Right forelimb (tissue), 1 donor: Measurements from ENCODE around the gene CIBAR2.
"Not testable (repeated sequence)": the region's sequence is repeated elsewhere in the genome, so short reads cannot be mapped to it uniquely, and the experiment has no call there.

ENCODE experiments used
- DNase-seq: peaks from one replicate; pipeline ENCODE4 v3.0.0-alpha.2; 2018

Gene CIBAR2

DNA sequence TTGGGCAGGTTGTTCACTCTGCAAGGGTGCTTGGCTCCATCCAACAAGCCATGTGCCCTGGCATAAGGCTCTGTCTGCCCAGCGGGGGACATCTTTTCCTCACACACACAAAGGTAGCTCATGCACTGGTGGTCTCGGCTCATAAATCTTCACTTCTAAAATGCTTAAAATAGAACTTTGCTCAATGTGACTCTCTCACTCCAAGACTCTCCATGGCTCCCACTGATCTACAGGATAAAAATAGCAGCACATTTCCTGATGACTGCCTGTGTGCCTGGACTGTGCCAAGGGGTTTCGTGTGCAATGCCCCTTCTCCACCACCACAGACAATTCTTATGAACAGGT is 15.1 kb upstream of the CIBAR2 start:
- DNase-seq = no peak

DNA sequence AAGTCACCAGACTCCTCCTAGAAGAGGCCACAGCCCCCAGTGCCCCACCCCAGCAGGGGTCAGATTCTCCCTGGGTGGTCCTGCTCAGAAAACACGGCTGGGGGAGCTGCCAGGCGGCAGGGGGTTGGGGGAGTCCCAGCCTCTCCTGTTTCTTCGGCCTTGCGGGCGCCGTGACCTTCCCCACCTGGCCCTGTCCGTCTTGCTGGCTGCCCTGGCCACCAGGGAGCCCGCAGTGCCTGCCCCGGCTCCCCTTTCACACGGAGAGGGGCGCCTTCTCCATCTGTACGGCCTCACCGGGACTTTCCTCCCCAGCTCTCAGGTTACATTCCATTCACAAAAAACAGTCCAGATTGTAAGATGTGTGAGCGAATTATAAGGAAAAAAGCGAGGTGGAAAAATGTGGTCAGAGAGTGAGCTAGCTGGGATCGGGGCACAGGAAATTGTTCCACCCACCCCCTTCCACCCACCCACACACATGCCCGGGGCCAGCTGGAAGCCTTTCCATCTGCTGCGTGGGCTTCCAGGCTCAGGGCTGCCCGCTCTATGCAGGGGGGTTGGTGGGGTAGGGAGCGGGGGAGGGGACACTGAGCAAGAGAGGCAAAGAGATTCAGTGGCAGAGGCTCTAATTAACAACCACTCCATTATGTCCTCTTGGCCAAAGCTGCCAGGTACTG is 14.6 kb upstream of the CIBAR2 start:
- DNase-seq = peak; percentile 87

DNA sequence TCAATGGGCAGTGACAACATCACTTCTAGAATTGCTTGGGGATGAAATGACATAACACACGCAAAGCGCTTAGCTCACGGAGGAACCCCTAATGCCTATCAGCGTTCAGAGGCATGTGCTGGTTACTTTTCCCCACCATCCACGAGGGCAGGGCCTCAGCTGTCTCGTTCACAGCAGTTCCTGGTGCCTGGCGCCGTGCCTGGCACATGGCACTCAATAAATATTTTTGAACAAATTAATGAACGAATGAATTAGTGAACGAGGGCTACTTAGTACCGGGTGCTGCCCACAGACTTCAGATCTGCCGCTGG is 14.1 kb upstream of the CIBAR2 start:
- no peak for DNase-seq

DNA sequence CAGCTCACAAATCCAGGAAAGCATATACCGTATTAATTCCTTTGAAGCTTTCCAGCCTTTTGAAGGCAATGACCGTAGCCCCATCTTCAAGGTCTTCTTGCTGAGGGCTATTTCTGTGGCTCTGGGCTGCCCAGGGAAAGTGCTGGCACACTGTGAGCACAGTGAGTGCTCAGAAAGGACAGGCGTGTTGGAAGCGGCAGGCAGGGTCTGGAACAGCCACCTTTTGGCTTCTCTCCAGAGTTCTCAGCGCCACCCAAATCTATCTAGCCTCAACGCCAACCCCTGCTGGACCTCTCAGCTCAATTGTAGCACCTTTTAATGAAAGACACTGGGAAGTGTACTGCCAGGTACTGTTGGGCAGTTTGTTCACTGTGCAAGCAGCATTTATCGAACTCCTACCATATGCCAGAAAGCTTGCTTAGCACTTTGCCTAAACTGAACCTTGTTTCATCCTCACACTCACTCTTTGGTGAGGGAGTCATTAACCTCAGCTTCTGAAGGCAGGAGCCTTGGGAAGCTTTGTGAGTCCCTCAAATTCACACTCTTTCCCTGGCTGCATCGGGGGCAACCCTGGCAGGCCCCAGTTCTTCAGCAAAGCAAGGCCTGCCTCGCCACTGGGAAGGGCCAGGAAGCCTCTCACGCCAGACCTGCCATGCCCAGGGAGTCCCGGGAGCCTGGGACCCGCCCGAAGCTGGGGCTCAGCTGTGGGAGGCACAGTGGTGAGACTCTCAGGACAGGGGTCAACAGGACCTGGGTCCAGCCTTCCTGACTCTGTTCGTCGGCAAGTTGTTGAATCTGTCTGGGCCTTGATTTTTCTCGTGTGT is 13.5 kb upstream of the CIBAR2 start:
- DNase-seq = no peak

DNA sequence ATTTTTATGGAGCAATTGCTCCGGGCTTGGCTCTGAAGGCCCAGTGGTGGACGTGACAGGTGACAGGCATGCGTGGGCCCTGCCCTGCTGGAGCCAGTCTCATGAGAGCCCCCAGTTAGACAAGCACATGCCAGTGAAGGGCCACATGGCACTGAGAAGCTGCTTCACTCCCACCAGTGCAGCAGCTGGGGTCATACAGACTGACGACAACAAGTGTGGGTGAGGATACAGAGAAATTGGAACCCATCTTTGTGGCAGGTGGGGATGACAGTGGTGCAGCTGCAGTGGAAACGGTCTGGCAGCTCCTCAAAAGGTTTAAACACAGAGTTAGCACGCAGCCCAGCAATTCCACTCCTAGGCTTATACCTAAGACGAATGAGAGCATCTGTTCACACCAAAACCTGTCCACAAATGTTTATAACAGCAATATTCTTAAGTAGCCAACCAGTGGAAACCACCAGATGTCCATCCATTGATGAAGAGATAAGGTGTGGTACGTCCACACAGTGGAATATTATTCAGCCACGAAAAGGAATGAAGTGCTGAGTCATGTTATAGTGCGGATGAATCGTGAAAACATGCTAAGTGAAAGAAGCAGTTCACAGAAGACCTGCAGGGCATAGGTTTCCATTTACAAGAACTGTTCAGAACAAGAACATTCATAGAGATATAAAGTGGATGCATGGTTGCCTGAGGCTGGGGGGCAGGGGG is 12.5 kb upstream of the CIBAR2 start:
- peak; percentile 61 for DNase-seq

DNA sequence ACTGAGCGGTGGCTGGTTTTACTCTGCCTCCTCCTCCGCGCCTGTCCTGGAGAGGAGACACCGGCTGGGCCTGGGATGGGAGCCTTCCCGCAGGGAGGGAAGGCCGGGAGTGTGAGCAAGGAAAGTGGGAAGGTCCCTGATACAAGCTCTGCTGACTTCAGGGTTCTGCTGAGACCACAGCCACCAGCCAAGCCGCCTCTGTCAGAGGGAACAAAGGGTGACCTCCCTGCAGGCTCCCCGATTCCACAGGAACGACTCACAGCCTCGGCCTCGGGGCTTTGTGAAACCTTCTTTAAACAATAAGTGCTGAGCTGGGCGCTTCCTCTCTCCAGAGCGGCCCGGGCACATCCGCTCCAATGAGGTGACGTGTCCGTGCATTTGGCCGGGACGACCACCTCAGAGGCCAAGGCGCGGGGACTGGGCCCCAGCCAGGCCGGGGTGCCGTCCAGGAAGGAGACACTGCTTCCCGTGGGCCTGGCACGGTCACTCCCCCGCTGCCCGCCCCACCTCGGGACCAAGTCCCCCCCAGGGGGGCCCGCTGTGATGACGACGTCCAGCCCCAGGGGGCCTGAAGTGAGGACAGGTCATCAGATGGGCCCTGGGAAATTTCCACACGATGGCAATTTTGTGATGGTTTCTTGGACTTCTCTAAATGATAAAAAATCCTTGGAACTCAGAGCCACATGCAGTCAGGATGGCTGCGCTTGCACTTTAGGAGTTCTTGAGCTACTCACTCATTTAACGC is 11.8 kb upstream of the CIBAR2 start:
- DNase-seq = no peak

DNA sequence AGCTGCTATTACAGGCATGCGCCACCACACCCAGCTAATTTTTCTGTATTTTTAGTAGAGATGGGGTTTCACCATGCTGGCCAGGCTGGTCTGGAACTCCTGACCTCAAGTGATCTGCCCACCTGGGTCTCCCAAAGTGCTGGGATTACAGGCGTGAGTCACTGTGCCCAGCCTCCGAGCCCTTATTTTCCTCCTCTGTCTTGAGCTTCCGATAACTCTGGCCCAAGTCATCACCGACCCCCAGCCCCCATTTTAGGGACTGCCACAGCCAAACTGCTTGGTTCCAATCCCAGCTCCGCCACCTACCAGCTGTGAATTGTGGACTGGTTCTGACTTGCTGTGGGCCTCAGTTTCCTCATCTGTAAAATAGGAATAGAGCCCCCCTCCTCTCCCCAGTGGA is 11.2 kb upstream of the CIBAR2 start:
- DNase-seq = not testable (repeated sequence)

DNA sequence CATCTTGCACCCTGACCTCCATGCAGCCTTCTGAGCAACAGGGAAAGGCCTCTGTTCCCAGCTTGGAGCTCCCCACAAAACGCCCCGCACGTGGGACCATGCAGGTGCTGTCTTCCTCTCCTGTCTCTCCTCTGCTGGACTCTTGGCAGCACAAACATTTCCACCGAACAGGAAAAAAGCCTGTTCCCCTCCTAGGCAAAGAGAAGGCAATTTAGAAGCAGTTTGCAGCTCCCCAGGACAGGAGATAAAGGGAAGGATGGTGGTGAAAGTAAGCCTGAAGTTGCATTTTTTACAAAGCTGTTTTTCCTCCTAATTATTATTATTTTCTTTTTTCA is 7.7 kb upstream of the CIBAR2 start:
- no peak for DNase-seq

DNA sequence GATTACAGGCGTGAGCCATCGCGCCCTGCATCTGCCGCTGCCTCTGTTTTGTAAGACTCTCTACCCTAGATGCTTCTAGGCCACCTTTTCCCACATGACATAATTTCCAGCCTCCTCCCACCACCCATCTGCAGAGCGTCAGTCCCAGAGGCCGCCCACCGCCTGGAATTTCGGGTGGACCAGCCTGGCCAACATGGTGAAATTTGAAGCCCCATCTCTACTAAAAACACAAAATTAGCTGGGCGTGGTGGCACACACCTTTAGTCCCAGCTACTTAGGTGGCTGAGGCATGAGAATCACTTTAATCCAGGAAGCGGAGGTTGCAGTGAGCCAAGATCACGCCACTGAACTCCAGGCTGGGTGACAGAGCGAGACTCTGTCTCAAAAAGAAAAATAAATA is 5.1 kb upstream of the CIBAR2 start:
- DNase-seq = no peak

DNA sequence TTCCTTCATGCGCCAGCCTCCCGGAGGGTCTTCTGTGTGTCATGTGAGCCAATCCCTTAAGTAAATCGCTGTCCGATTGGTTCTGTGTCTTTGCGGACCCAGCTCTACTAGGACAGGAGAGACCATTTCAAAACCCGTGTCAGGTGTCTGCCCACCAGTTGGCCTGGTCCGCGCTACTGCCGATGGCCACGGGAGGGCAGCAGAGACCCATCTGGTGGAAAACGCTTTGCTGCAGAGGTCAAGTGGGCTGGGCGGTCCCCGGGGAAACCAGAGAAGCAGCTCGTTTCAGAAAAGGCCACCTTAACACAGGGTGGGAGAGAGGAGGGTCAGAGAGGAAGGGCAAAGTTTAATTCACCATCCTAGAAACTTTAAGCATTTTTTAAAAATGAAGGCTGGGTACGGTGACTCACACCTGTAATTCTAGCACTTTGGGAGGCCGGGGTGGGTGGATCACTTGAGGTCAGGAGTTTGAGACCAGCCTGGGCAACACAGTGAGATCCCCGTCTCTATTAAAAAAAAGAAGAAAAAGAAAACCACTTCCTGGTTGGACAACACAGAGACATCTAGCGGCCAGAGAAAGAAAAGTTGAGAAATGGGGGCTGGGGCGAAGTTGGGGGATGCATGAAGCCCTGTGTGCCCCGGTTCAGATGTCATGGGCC is 2.8 kb upstream of the CIBAR2 start:
- DNase-seq = peak; percentile 92

DNA sequence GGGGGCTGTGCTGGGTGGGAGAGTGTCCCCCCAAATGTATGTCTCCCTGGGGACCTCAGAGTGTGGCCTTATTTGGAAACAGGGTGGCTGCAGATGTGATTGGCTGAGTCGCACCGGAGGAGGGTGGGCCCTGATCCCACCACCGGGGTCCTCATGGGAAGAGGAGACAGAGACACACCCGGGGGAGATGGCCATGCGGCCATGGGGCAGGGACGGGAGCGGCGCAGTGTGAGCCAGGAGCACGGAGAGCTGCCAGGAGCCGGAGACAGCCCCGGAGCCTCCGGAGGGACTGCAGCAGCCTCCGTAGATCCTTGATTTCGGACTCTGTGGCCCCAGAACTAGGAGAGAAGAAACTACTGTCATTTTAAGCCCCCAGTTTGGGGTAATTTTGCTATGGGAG is 1.6 kb upstream of the CIBAR2 start:
- no peak for DNase-seq

DNA sequence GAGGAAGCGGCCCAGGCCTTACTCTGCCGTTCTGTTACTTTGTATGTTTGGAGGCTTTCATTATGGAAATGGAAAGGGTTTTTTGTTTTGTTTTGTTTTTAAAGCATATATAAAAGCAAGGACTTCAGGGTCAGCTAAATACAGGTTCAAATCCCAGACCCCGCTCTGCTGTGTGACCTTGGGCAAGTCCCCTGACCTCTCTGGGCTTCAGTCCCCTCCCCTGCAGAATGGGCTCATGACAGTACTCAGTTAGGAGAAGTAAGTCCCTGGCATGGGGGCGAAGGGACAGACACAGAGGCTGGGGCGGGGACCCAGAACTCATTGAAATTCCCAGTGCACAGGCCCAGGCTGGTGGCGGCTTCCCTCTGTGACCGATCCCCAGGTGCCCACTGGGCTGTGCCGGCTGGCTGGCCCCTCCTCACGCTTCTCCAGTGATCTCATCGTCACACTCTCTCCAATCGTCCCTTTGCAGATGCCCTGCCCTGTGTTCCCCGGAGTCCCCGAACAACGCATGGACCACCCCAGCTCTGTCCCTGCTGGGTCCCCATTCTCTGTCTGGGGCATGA is 979 bp upstream of the CIBAR2 start:
- no peak for DNase-seq

DNA sequence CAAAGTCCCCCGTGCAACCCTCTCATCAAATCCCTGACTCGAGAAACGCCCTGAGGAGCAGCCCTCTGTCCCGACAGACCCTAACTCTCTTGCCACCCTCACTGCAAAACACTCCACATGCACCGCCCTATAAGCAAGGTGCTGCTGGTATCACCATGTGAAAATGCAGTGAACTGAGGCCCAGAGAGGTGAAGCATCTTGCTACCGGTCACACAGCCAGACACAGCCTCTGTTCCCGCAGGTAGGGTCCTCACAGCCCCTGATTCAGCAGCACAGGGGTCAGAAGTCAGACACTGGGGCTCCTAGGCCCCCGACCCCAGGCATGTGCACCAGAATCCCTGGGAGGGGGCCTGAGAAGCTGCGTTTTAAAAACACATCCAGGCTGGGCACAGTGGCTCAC is 1.1 kb downstream of the CIBAR2 start:
- DNase-seq = no peak

DNA sequence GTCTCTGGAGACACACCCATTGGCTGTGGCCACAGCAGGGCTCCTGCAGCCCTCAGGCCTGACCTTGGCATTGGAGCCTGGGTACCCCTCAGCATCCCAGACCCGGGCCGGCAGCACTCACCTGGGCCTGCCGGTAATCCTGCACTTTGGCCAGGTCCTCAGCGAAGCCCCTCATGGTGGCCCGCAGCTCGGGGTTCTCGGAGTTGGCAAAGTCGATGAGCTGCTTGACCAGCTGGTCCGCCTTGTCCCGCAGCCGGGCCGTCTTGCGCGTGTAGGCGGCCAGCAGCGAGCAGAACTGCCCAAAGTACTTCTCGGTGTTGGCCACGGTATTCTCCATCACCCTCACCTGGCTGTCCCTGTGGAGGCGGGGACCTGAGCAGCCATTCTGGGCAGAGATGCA is 2.2 kb downstream of the CIBAR2 start:
- no peak for DNase-seq

DNA sequence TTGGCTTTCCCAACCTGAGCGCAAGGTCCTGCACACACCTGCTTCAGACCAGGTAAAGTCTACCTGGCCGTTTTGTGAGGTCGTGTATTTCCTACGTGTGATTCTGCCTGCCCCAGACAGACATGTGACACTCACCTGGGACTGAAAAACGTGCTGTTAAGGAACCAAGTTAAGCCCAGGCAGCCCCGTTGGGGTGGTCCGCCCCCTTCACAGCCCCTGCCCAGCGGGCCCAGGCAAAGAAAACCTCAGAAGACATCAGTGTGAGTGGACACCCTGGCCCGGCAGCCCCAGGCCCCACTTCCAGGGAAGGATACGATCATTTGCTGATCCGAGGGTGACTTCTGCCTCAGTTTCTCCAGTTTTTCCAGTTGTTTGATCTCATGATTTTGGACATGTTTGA is 4.7 kb downstream of the CIBAR2 start:
- DNase-seq = no peak

DNA sequence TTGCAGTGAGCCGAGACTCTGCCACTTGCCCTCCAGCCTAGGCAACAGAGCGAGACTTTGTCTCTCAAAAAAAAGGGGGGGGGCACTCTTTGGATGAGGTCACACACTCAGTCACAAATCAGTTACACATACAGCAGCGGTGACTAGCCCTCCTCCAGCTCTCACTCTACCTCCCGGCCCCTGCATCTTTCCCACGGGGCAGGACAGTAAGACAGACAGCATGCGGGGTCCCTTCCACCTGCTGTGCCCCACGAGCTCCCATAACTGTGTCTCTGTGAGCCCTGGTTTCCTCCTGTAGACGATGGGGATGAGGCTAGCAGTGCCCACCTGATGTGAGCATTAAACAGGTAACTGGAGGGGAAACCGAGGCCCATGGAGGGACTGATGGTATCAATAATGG is 5.2 kb downstream of the CIBAR2 start:
- no peak for DNase-seq

DNA sequence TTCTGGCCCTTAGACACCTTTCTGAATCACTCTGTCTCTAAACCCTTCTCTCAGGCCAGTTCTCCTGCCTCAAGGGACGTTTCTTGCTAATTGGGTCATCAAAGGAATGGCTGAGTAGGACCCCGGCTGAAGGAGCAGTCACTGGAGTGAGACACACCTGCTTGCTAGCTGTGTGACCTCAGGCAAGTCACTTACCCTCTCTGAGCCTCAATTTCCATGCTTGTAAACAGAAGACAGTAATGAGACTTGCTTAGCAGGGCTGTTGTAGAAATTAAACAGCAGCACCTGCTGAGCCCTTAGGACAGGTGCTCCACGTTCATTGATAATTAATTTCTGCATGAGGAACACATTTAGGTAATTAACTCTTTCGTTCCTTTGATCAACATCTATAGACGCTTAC is 6.8 kb downstream of the CIBAR2 start:
- DNase-seq = no peak

DNA sequence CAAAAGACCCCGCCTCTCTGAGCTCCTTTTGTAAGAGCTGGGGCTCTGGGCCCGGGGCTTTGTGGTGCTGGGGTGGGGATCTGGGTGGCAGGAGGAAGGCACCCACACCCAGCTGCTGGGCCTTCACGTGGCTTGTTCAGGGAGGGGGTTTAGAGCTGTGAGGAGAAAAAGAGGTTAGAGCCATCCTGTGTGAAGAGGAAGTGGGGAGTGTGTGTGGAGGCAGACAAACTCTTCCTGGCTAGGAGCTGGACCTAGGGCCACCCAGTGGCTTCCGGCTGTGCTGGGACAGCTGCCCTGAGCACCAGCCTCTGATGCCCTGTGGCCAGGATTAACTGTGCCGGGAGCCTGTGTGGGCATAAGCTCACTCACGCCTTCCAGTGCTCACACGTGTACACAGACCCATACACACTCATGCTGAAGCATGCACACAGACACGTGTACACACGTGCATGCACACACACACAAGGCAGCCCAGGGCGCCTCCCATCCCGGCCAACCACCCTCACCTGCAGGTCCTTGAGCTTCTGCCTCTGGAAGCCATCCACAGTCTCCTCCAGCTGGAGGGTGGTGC is 7.4 kb downstream of the CIBAR2 start:
- DNase-seq = no peak

DNA sequence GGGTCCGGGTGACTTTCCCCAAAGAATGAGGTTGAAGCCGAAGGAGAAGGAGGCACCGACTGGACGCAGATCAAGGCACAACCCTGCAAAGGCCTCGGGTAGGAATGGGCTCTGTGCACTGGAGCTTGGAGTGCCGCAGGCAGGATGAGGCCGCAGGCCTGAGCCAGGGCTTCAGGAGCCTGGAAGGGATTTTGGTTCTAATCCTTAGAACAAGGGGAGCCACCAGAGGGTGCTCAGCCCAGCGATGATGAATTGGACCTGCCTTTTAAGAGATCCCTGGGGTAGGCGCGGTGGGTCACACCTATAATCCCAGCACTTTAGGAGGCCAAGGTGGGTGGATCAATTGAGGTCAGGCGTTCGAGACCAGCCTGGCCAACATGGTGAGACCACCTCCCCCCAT is 8.1 kb downstream of the CIBAR2 start:
- DNase-seq = no peak

DNA sequence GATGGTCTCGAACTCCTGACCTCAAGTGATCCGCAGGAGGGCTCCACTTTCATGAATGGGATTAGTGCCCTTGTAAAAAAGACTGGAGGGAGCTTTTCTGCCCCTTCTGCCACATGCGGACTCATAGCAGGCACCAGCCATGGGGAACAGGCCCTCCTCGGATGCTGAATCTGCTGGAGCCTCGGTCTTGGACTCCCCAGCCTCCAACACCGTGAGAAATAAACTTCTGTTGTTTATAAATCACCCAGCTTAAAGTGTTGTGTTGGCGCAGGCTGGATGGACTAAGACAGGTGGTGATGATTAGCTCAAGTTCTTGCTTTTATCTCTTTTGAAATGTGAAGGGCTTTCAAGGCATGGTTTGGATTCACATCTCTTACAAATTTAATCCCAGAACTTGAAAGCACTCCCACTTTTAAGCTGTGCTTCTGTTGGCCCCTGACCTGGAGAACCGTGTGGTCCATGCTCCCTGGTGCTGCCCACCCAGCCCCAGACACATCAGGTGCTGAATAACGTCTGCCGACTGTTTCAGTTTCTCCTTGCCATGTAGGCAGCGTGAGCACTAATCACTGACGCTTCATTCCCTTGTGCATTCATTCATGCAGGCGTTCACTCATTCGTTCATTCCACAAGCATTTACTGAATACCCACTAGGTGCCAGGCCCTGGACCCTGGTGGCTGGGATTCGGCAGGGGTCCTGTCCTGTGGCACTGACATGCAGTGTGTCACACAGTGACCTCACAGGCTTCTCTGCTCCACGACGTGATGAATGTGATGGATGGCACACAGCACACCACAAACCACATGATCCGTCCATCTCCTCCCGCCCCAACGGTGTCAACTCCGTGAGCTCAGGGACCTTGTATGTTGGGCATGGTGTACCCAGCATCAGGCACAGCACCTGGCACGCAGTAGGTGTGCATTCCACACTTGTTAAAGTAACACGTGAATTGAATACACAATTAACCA is 8.9 kb downstream of the CIBAR2 start:
- no peak for DNase-seq

DNA sequence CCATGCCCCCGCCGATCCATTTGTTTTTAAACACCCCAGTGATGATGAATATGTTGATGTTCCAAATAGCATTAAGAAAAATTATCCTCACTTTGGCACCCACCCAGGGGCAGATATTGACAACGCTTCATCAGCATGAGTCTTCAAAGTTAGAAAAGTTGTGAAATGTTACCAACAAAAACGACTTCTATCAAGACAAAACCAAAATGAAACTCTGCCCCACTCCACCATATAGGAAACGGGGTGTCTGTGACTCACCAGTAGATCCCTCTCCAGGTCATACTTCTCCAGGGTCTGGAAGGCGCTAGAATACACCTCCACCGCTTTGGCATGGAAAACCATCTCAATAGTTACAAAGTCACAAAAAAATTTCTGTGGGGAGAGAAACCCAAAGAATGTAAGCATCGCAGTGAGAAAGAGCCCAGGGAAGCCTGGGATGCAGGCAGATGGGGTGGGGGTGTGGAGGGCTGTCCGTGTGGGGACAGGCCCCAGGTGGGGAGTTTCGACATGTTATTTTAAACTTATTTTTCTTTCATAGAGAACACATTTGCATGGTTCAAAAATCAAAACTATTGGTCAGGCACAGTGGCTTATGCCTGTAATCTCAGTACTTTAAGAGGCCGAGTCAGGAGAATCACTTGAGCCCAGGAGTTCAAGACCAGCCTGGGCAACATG is 10.2 kb downstream of the CIBAR2 start:
- DNase-seq = no peak
